Testis (tissue), 3 donors: Measurements from ENCODE around the gene MTFP1. TPM values are rescaled to one million over a fixed set of nuclear protein-coding genes. Genes with fewer than 3 reads are reported as not detected.

Experiments
- DNase-seq: peaks from one replicate; pipeline ENCODE4 v3.0.0-alpha.2; 2019
- H3K27ac ChIP-seq, 2 donors: fragments of 200-600 bp; sonication (generic); one replicate each; pipeline ENCODE4 v1.5.1; 2019
- H3K27me3 ChIP-seq: fragments of 200-600 bp; sonication (generic); one replicate; pipeline ENCODE4 v1.5.1; 2019
- H3K36me3 ChIP-seq: fragments of 200-600 bp; sonication (generic); one replicate; pipeline ENCODE4 v1.5.1; 2017; ENCODE audit warnings: low read depth; ENCODE audit errors: missing control alignments
- H3K4me1 ChIP-seq: fragments of 200-600 bp; sonication (generic); one replicate; pipeline ENCODE4 v1.5.1; 2019
- H3K4me3 ChIP-seq, 2 donors: fragments of 200-600 bp; sonication (generic); one replicate each; pipeline ENCODE4 v1.5.1; 2017 to 2019
- H3K9me3 ChIP-seq: fragments of 200-600 bp; sonication (generic); one replicate; pipeline ENCODE4 v1.5.1; 2017
- POLR2A ChIP-seq: fragments of 450-650 bp; IDR thresholded peaks from one replicate; pipeline ENCODE4 v1.6.1; 2017; ENCODE audit warnings: antibody characterized with exemption, mild to moderate bottlenecking, moderate library complexity
- WGBS, 2 donors: methylation state at CpG; one replicate each; pipeline ENCODE4 v1.1.5; 2018; 5-methylcytosine and 5-hydroxymethylcytosine counted together
- intact Hi-C: fragments of 100-400 bp; cut with DNase I; formaldehyde crosslinking; loops from one replicate; pipeline ENCODE4 v1.15.1; 2023; ENCODE audit warnings: low total_unique reads
- polyA plus RNA-seq: library from polyadenylated mRNA; stranded (reverse); fragments of 350-450 nt; fragmentation: Illumina TruSeq; extraction: RNeasy Lipid Tissue Mini Kit (QIAGEN cat#74804); gene quantifications from one replicate; pipeline ENCODE4 v1.2.3, GENCODE V29; 2014; ENCODE audit warnings: low read depth, low replicate concordance; ENCODE audit not compliant: insufficient read depth
- total RNA-seq, 2 donors: library from RNA; depleted of rRNA; stranded (reverse); fragments of >200 nt; gene quantifications; one replicate each; pipeline ENCODE4 v1.2.3, GENCODE V29; 2016
- TF ChIP-seq, protein P1 (sequence below), 3 experiments: fragments of 450-650 bp in 2 of 3; fragments of 200-600 bp in 1 of 3; sonication (generic) in 1 of 3; IDR thresholded peaks; one replicate each; pipeline ENCODE4 v1.5.1; 2016 to 2019; ENCODE audit warnings: antibody characterized with exemption in 3 of 3, mild to moderate bottlenecking in 2 of 3, moderate library complexity in 1 of 3

The MTFP1 gene
- total and polyA plus RNA-seq, 3 donors from 2014 or later: 5.7 to 13.2 (median 9.3) TPM

GRCh38 chr22:30438559-30438958, 13.0 kb downstream of the MTFP1 start:
- no peak overlapping the region for H3K27ac ChIP-seq
- H3K4me1 ChIP-seq: no peaks in the 10 kb centered on the region
- 88 to 90% methylated on average over 3 of the region's 3 CpGs for WGBS, 2 donors
- H3K9me3 ChIP-seq: no peaks in the 10 kb centered on the region
- intact Hi-C loops: no loop called here
- no peaks in the 10 kb centered on the region for H3K27me3 ChIP-seq
- H3K4me3 ChIP-seq: no peak overlapping the region
- no peak for DNase-seq
- TF ChIP-seq, protein P1, sequence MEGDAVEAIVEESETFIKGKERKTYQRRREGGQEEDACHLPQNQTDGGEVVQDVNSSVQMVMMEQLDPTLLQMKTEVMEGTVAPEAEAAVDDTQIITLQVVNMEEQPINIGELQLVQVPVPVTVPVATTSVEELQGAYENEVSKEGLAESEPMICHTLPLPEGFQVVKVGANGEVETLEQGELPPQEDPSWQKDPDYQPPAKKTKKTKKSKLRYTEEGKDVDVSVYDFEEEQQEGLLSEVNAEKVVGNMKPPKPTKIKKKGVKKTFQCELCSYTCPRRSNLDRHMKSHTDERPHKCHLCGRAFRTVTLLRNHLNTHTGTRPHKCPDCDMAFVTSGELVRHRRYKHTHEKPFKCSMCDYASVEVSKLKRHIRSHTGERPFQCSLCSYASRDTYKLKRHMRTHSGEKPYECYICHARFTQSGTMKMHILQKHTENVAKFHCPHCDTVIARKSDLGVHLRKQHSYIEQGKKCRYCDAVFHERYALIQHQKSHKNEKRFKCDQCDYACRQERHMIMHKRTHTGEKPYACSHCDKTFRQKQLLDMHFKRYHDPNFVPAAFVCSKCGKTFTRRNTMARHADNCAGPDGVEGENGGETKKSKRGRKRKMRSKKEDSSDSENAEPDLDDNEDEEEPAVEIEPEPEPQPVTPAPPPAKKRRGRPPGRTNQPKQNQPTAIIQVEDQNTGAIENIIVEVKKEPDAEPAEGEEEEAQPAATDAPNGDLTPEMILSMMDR (IDR thresholded peaks at IDR 0.05): no peak
- no peak for TF ChIP-seq POLR2A
- H3K36me3 ChIP-seq: no peaks in the 10 kb centered on the region

DNA sequence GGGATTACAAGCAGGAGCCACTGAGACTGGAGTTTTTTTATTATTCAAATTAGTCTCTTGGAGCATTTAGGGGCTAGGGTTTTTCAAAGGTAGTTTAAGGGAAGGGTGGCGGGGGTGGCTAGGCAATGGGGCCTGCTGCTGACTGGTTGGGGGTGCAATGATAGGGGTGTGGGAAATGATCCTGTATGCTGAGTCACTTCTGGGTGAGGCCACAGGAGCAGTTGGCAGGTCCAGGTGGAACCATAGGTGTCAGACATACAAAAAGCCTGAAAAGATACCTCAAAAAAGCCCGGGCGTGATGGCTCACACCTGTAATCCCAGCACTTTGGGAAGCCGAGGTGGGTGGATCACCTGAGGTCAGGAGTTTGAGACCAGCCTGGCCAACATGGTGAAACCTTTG, 13.7 kb downstream of the MTFP1 start:
- Histone ChIP-seq H3K4me3 (no peak overlapping the region), H3K27me3 (no peaks in the 10 kb centered on the region), H3K9me3 (no peaks in the 10 kb centered on the region), H3K36me3 (no peaks in the 10 kb centered on the region), H3K27ac (no peak overlapping the region), H3K4me1 (no peaks in the 10 kb centered on the region)
- intact Hi-C loops: no loop called here
- no peak for DNase-seq
- 93 to 94% methylated on average over 4 of the region's 4 CpGs for WGBS, 2 donors
- TF ChIP-seq, protein P1 (IDR thresholded peaks at IDR 0.05): no peak

GRCh38 chr22:30439836-30440235, 14.3 kb downstream of the MTFP1 start:
- Histone ChIP-seq H3K36me3 (no peaks in the 10 kb centered on the region), H3K4me1 (no peaks in the 10 kb centered on the region), H3K9me3 (no peaks in the 10 kb centered on the region), H3K27me3 (no peaks in the 10 kb centered on the region), H3K4me3 (no peak overlapping the region), H3K27ac (no peak overlapping the region)
- TF ChIP-seq POLR2A: no peak
- TF ChIP-seq, protein P1 (IDR thresholded peaks at IDR 0.05): no peak
- intact Hi-C loops: no loop called here
- no peak for DNase-seq
- WGBS, 2 donors: 87 to 94% methylated on average over 6 to 11 of the region's 11 CpGs

DNA sequence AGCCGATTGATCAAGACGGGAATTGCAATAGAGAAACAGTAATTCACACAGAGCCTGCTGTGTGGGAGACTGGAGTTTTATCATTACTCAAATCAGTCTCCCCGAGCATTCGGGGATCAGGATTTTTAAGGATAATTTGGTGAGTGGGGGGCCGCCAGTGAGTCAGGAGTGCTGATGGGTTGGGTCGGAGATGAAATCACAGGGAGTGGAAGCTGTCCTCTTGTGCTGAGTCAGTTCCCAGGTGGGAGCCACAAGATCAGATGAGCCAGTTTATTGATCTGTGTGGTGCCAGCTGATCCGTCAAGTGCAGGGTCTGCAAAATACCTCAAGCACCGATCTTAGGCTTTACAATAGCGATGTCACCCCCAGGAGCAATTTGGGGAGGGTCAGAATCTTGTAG, 15.5 kb downstream of the MTFP1 start:
- Histone ChIP-seq H3K27ac (no peak overlapping the region), H3K4me1 (peaks cover 8% of the 10 kb centered on the region), H3K27me3 (no peaks in the 10 kb centered on the region), H3K4me3 (no peak overlapping the region), H3K36me3 (no peaks in the 10 kb centered on the region), H3K9me3 (no peaks in the 10 kb centered on the region)
- intact Hi-C loops: no loop called here
- WGBS, 2 donors: 72 to 75% methylated on average over 8 to 9 of the region's 9 CpGs
- DNase-seq: no peak
- no peak for TF ChIP-seq POLR2A
- TF ChIP-seq, protein P1 (IDR thresholded peaks at IDR 0.05): no peak

- TF ChIP-seq, protein P1 (IDR thresholded peaks at IDR 0.05): peak; percentile 77 to 88 (median 84)
- no peak for TF ChIP-seq POLR2A
- H3K4me1 ChIP-seq: peaks cover 8% of the 10 kb centered on the region
- no peaks in the 10 kb centered on the region for H3K36me3 ChIP-seq
- no peak overlapping the region for H3K4me3 ChIP-seq
- no peaks in the 10 kb centered on the region for H3K27me3 ChIP-seq
- no peaks in the 10 kb centered on the region for H3K9me3 ChIP-seq
- peak; percentile 77 for DNase-seq
- no peak overlapping the region for H3K27ac ChIP-seq
- WGBS, 2 donors: 25 to 32% methylated on average over 11 of the region's 11 CpGs
- intact Hi-C loops: no loop called here
Observed at GRCh38 chr22:30444632-30445437, 19.3 kb downstream of the MTFP1 start.
